Uterus (tissue), 2 donors: Measurements from ENCODE around the gene F10.

Experiments used
- POLR2A ChIP-seq, 2 donors: fragments of 450-650 bp; IDR thresholded peaks; one replicate each; pipeline ENCODE4 v1.6.1; 2016; ENCODE audit warnings: antibody characterized with exemption in 2 of 2, mild to moderate bottlenecking in 1 of 2, moderate library complexity in 1 of 2
- TF ChIP-seq, protein P1 (sequence below), 4 experiments: fragments of 200-600 bp in 2 of 4; fragments of 450-650 bp in 2 of 4; sonication (generic) in 2 of 4; IDR thresholded peaks; one replicate each; pipeline ENCODE4 v1.5.1; 2016 to 2019; ENCODE audit warnings: antibody characterized with exemption in 4 of 4, mild to moderate bottlenecking in 2 of 4, moderate library complexity in 1 of 4

DNA sequence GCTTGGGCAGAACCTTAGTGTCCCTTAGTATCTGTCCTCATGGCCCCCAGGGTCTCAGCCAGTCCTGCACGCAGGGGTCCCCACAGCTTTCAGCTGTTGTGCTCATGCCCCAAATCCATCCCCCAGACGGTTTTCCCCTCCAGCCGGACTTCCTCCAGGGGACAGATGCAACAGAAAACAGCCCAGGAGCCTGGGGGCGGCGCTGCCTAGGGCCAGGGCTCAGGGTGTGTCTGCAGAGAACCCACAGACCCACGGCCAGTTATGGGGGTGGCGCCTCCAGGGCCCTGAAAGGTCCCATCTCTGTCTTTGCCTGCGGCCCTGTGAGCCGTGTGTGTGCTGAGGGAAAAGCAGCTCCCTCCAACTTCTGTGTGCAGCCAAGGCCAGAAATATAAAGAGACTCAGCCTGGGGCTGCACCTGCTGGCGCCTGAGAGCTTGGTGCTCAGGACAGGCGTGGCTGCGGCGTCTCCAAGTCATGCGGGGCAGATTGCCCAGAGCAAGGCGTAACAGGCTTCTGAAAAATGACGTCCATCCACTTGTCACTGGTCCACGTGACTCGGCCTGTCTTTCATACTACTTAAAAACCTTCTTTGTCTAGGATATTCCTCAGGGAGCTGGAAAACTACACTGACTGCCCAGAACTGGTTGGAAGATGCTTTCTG, 39.1 kb upstream of the F10 start:
- TF ChIP-seq, protein P1, sequence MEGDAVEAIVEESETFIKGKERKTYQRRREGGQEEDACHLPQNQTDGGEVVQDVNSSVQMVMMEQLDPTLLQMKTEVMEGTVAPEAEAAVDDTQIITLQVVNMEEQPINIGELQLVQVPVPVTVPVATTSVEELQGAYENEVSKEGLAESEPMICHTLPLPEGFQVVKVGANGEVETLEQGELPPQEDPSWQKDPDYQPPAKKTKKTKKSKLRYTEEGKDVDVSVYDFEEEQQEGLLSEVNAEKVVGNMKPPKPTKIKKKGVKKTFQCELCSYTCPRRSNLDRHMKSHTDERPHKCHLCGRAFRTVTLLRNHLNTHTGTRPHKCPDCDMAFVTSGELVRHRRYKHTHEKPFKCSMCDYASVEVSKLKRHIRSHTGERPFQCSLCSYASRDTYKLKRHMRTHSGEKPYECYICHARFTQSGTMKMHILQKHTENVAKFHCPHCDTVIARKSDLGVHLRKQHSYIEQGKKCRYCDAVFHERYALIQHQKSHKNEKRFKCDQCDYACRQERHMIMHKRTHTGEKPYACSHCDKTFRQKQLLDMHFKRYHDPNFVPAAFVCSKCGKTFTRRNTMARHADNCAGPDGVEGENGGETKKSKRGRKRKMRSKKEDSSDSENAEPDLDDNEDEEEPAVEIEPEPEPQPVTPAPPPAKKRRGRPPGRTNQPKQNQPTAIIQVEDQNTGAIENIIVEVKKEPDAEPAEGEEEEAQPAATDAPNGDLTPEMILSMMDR (IDR thresholded peaks at IDR 0.05) = no peak
- no peak for TF ChIP-seq POLR2A (IDR thresholded peaks at IDR 0.05)
